GM19238 (cell line): ENCODE measurements around the gene MAEA.

Source experiments
- DNase-seq: peaks from one replicate; pipeline ENCODE4 v3.0.0; 2011; ENCODE audit warnings: low spot score; ENCODE audit not compliant: insufficient read length

MAEA gene

DNA sequence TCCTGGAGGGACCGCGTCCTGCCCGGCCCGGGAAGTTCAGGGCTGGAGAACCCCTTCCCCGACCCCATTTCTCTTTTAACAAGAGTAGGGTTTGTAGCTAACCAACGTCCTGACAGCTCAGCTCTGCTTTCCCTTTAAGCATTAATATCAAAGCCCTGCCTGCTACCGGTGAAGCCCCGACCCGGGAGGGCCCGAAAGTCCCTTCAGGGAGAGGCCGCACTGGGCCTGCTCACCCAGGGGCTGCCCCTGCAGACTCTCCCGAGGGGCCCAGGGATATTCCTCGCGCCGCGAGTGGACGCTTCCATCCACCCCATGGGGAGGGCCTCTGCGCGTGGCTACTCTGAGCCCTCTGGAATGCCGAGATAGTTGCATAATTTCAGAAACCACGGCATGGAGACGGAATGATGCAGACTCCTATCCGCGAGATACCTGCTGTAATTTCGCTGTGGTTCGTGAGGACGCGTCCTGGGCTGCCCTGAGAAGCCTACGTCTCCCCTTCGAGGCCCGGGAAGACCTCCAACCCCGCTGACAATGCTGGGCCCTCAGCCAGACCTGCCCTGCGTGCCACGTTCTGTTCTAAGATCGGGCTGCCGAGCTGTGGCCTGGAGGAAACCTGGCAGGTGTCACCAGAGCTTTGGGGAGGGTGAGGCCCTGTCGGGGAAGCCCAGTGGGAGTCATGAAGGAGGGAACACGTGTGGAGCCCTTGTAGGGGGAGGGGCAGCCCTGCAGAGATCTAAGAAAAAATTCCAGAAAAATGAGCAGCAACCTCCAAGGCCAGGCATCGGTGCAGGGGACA, 39.8 kb upstream of the MAEA start:
- DNase-seq = peak; percentile 19

DNA sequence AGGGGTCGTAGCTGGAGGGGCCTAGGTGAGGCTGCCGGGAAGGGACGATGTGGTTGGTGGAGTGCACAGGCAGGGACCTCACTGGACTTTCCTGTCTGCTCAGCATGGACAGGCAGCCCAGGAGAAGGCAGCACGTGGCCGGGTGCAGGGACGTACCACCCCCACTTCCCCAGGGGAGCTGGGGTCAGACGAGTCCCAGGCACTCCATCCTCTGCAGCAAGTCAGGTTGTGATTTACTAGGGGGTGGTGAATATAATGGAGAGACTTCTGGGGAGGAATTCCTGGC, 39.2 kb upstream of the MAEA start:
- no peak for DNase-seq

DNA sequence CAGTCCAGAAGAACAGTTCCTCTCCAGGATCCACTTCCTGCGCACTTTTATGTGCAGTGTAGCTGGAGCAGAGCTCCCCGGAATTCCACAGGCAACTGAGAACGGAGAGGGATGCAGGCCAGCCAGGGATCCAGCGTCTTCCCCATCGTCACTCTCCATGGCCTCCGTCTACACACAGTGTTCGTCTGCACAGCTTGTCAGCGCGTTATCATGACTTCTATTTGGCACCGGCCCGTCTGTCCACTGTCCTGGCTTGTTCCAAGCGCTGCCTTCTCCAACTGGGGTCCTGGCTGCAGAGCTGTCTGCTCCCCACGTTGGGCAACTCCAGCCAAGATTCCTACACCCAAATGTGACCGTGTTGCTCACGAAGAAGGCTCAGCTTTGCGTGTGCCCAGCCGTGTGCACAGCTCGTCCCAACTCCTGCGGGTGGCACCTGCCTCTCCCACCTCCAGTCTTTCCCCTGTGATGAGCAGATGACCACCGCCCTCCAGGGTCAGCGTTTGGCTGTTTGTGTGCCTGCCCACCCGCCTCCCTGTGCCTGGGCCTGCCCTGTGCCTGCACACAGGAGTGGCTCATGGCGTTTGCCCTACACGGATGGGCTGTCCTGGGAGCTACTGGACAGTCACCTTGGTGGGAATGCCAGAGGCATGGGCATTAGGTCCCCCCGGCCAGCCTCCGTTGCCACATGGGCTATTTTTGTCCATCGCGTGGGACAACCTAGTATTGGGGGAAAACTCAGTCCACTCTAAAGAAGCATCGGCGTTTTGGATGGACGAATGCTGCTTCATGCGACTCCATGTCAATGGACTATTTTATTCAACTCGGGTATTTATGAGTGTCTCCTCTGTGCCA, 38.5 kb upstream of the MAEA start:
- no peak for DNase-seq

DNA sequence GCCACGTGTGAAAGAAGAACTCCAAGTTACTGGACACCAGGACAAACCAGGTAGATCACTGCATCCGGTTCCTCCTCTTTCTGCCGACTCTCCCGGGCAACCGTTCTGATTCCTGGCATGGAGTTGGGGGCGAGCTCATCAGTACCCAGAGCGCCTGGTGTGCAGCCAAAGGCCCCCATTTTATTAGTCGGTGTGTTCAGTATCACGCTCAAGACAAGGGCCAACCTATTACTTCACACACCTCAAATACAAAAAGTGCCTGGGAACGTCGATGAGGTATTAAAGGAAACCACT, 38.0 kb upstream of the MAEA start:
- no peak for DNase-seq

DNA sequence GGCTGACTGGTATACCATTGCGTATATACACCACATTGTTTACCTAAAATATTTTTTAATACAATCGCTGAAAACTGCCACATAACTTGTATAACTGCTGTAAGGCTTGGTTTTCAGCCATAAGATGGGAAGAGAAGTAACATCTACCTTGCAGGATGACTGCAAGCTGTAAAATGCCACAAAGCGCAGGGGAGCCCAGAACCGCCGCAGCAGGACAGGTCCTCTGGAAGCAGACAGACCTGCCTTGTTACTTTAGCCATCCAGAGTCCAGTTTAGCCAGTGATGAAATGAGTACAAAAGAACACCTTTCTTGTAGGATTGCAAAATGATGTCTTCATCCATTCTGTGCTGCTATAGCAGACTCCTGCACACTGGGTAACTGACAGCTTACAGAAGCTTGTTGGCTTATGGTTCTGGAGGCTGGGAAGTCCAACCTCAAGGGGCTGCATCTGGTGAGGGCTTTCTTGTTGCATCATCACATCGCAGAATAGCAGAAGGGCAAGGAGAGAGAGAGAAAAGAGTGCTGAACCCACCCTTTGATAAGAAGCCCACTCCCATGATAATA, 36.7 kb upstream of the MAEA start:
- DNase-seq = no peak

DNA sequence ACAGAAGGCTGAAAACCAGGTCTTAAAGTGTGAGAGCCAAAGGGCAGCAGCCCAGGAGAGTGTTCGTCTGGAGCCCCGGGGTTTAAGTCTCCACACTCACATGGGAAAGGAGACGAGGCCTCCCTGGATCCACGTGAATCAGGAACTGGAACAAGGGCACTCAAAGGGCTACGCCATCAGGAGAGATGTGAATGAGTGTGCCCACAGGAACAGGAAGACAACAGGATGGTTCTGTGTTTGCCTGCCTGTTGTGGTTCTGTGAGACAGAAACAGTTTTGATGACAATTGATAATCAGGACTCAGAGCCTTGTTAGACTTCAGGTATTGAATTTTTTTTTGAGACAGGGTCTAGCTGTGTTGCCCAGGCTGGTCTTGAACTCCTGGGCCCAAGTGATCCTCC, 35.9 kb upstream of the MAEA start:
- no peak for DNase-seq

DNA sequence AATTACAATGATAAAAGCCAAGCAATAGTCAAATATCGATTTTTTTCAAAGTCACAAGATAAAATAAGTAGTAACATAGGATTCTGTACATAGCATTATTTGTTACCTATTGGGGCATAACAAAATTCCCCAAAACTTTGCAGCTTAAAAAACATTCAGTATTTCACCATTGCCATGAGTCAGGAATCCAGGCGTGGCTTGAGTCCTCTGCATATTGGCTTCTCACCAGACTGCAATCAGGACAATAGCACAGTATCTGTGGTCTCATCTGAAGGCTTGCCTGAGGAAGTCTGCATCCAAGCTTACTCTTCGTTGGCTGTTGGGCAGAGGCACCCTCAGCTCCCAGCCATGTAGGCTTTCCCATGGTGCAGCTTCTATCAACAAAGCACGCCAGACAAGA, 34.5 kb upstream of the MAEA start:
- no peak for DNase-seq

DNA sequence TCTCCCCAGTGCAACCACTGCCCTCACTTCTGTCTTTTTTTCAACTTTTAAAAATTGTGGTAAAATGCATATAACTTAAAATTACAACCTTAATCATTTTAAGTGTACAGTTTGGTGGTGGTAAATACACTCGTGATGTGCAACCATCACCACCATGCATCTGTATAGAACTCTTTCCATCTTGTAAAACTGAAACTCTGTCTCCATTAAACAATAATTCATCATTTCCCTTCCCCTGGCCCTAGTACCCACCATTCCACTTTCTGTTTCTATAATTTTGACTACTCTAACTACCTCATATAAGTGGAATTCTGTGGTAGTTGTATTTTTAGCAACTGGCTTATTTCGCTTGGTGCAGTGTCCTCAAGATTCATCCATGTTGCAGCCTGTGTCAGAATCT, 34.0 kb upstream of the MAEA start:
- no peak for DNase-seq

DNA sequence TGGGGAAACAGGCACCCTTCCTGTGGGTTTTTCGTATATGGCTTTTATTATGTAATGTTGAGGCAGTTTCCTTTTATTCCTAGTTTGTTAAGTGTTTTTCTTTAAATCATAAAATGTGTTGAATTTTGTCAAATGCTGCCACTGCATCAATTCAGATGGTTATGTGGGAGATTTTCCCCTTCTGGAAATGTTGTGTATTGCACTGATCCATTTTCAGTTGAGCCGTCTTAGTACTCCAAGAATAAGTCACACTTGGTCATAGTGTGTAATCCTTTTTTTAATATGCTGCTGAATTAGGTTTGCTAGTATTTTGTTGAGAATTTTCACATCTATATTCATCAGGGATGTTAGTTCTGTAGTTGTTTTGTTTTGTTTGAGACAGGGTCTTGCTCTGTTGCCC, 31.2 kb upstream of the MAEA start:
- no peak for DNase-seq

DNA sequence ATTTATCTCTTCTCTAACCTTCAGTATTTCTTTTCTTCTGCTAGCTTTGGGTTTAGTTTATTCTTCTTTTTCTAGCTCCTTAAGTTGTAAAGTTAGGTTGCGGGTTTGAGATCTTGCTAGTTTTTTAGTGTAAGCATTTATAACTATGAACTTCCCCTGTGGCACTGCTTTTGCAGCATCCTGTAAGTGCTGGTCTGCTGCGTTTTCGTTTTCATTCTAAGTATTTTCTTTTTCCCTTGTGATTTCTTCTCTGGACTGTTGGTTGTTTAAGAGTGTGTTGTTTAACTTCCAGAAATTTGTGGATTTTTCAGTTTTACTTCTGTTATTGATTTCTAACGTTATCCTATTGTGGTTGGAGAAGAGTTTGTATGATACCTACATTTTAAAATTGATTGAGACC, 29.7 kb upstream of the MAEA start:
- DNase-seq = no peak

DNA sequence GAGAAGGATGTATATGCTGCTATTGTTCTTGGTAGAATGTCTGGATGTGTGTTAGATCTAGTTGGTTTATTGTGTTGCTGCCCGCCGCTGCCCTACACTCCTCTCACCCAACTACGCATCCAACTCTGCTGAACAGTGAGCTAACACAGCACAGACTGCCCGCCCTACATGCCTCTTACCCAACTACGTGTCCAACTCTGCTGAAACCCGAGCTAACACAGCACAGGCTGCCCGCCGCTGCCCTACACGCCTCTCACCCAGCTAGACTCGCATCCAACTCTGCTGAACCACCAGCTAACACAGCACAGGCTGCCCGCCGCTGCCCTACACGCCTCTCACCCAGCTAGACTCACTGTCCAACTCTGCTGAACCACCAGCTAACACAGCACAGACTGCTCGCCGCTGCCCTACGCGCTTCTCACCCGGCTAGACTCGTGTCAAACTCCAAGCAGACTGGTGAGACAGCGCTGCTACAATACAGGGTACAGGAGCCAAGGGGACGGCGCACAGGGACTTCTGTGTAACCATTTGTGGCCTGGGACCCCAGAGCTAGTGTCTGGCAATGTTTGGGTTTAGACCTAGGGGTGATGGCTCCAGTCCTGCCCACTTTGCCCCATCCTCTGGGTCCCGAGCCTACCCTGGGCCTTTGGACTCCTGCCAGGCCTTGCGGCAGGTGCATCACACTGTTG, 29.1 kb upstream of the MAEA start:
- no peak for DNase-seq

DNA sequence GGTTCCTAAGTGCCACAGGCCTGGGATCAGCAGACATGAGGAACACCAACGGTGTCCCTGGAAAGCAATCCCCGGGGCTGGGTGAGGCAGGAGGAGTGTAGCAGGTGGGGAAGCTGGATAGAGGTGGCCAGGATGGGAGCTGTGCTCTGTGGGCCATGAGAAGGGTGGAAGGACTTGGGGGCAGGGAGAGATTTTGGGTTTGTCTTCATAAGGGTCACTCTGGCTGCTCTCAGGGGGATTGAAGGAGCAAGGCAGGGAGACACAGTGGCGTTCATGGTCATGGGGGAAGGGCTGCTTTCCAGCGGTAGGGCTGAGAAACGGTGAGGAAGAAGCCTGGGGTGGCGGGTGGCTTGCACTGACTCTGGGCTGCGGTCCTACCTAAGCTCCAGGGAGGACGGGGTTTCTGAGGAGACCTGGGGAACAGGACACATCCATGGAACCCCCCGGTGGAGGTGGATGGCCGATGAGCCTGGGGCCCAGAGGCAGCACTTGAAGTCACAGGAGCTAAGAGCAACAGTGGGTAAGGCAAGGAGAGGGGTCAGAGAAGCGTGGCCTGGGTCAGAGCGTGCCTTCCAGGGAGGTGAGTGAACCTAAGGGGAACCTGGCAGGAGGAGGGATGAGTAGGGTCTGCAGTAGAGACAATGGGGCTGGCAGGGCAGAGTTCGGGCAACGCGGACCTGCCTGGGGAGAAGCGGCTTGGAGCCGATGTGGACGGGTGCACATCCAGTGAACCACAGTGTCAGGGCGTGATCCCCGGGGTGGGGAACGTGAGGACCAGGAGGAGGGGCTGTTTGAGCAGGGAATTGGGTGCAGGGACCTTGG, 28.4 kb upstream of the MAEA start:
- DNase-seq = no peak

DNA sequence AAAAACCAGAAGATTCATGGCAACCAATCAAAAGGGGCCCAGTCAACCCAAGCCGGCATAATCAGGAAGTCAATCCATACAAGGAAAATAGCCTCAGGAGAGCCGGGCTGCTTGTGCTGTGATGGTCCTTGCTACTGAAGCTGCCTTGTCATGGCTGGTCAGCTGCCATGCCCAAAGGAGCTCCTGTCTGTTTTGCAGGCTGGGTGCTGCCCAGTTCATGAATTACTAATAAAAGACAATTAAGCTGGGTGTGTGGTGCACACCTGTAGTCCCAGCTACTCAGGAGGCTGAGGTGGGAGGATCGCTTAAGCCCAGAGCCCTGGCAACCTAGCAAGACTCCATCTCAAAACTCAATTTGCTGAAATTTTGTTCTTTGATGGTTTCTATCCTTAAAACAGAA, 24.7 kb upstream of the MAEA start:
- DNase-seq = no peak

DNA sequence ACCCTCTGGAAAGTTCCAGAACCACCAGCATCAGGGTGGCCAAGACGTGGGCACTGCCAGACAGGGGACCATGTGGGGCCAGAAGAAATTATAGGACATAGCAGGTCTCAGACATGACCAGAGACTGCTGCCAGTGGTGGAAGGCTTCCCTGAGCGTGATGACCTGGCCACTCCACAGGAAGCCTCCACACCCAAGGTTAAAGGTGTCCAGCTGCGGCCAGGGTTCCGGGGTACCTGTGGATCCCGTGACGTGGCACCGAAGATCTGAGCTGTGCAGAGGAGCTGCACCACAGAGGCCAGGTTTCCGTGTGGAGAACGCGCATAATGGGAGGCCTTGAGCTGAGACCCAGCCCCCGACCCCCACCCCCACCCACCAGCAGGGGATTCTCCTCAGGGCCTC, 24.3 kb upstream of the MAEA start:
- no peak for DNase-seq

DNA sequence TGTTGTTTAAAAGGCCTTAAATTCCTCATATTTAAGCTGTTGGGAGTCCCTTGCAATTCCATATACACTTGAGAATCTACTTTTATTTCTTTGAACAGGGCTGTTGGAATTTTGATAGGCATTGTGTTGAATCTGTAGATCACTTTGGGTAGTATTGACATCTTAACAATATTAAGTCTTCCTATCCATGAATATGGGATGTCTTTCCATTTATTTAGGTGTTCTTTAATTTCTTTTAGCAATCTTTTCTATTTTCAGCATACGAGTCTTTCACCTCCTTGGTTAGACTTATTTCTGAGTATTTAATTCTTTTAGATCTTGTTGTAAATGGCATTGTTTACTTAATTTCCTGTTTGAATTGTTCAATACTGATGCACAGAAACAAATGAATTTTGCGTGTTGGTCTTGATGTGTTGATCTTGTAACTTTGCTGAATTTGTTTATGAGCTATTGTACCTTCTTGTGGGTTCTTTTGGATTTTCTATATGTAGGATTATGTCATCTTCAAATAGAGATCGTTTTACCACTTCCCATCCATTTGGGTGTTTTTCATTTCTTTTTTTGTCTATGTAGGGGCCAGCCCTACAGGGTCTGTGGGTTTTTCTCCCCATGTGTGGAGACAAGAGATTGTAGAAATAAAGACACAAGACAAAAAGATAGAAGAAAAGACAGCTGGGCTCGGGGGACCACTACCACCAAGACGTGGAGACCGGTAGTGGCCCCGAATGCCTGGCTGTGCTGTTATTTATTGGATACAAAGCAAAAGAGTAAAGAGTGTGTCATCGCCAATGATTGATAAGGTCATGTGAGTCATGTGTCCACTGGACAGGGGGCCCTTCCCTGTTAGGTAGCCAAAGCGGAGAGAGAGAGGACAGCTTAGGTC, 22.6 kb upstream of the MAEA start:
- DNase-seq = no peak

DNA sequence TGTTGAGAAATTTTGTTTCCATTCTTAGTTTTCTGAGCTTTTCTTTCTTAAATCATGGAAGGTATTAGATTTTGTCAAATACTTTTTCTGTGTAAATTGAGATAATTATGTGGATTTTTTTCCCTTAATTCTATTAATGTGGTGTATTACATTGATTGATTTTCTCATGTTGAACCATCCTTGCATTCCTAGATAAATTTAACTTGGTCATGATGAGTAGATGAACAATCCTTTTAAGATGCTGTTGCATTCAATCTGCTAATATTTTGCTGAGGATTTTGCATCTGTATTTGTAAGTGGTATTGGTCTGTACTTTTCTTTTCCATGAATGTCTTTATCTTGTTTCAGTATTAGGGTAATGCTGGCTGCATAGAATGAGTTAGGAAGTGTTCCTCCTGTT, 20.5 kb upstream of the MAEA start:
- no peak for DNase-seq

DNA sequence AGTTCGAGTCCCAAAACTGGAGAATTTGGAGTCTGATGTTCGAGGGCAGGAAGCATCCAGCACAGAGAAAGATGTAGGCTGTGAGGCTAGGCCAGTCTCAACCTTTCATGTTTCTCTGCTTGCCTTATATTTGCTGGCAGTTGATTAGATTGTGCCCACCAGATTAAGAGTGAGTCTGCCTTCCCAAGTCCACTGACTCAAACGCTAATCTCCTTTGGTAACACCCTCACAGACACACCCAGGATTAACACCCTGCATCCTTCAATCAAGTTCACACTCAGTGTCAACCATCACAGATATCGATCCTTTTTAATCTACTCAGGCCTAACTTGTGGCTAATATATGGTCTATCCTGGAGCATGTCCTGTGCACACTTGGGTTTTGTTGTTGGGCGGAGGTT, 18.0 kb upstream of the MAEA start:
- no peak for DNase-seq

DNA sequence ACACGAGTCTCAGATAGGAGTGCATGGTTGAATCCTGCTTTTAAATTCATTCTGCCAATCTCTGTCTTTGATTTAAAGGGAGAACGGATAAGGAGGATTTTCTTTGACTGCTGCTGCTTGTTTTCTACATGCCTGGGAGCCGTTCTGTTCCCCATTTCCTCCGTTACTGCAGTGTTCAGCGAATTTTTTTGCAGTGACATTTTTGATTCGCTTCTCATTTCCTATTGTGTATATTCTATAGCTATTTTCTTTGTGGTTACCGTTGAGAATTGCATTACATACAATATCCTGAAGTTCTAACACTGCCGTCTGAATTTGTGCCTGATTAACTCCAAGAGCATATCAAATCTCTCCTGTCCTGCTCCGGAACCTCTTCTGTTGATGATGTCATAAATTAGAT, 14.8 kb upstream of the MAEA start:
- DNase-seq = no peak

DNA sequence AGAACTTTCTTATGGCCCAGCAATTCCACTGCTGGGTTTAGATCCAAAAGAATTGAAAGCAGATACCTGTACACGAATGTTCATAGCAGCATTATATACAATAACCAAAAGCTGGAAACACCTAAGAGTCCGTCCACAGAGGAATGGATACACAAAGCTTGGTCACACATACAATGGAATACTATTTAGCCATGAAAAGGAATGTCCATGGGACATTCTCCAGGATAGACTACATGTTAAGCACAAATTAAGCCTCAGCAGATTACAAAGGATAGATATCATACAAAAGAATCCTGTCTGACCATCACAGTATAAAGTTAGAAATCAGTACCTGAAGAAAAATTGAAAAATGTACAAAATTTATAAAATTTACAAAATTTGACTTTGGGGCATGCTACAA, 12.7 kb upstream of the MAEA start:
- DNase-seq = no peak
